ENCODE results near the gene VTI1A.

DNA sequence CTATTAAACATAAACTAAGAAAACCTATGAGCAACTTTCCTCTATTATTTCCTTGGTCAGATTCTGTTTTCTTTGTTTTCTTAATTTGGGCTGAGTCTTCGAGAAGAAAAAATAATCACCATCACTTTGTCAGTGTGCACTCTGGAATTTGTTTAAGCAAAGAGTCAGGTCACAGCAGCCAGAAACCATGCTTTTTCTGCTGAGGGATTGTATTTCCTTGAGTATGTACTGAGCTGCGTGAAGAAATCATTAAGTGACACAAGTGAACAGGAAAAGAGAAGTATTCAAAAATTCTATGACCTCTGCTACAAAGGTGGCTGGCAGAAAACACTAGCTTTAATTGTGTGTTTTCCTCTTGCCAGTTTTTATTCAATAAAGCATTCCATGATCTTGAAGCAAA lies 249.6 kb downstream of the VTI1A start:
- TF ChIP-seq POLR2AphosphoS5 (IDR thresholded peaks at IDR 0.05): no peak
- TF ChIP-seq EP300 (IDR thresholded peaks at IDR 0.05): no peak

All from upper lobe of left lung (tissue), 4 donors.